Gastroesophageal sphincter (tissue), 4 donors: ENCODE measurements around the gene DOCK6. TPM values are rescaled to one million over a fixed set of nuclear protein-coding genes. Genes with fewer than 3 reads are reported as not detected.

ENCODE experiments used
- ATAC-seq: fragments of 150-250 bp; one replicate; pipeline ENCODE4 v1.9.1; 2016; ENCODE audit warnings: mild to moderate bottlenecking, moderate library complexity
- H3K27ac ChIP-seq, 4 donors: fragments of 200-600 bp; sonication (generic) in 3 of 4; 1 replicate in 3 of 4; 2 replicates in 1 of 4; pipeline ENCODE4 v1.5.1; 2016 to 2019
- H3K27me3 ChIP-seq: fragments of 200-600 bp; sonication (generic); one replicate; pipeline ENCODE4 v1.5.1; 2019
- H3K36me3 ChIP-seq, 2 donors: fragments of 200-600 bp; sonication (generic); one replicate each; pipeline ENCODE4 v1.5.1; 2019; ENCODE audit warnings: control low read depth in 1 of 2
- H3K4me1 ChIP-seq, 3 donors: fragments of 200-600 bp; sonication (generic); 1 replicate in 2 of 3; 2 replicates in 1 of 3; pipeline ENCODE4 v1.5.1; 2016 to 2019; ENCODE audit warnings: control low read depth in 2 of 3
- H3K4me3 ChIP-seq, 2 donors: fragments of 200-600 bp; sonication (generic); one replicate each; pipeline ENCODE4 v1.5.1; 2019; ENCODE audit warnings: mild to moderate bottlenecking in 1 of 2, moderate library complexity in 1 of 2
- H3K9me3 ChIP-seq, 3 donors: fragments of 200-600 bp; sonication (generic); one replicate each; pipeline ENCODE4 v1.5.1; 2017 to 2019; ENCODE audit warnings: control low read depth in 2 of 3
- CTCF ChIP-seq, 4 experiments: fragments of 200-600 bp in 2 of 4; fragments of 450-650 bp in 2 of 4; sonication (generic) in 1 of 4; IDR thresholded peaks; one replicate each; pipeline ENCODE4 v1.5.1; 2017 to 2019; ENCODE audit warnings: antibody characterized with exemption in 4 of 4, mild to moderate bottlenecking in 2 of 4, moderate library complexity in 2 of 4
- EP300 ChIP-seq: sonication (generic); formaldehyde crosslinking; IDR thresholded peaks from one replicate; pipeline ENCODE4 v1.6.1; 2017; ENCODE audit warnings: antibody characterized with exemption, mild to moderate bottlenecking
- POLR2A ChIP-seq, 2 donors: fragments of 450-650 bp; IDR thresholded peaks; one replicate each; pipeline ENCODE4 v1.6.1; 2017; ENCODE audit warnings: antibody characterized with exemption in 2 of 2, mild to moderate bottlenecking in 2 of 2, moderate library complexity in 1 of 2
- POLR2AphosphoS5 ChIP-seq: sonication (generic); formaldehyde crosslinking; IDR thresholded peaks from one replicate; pipeline ENCODE4 v1.6.1; 2017; ENCODE audit warnings: antibody characterized with exemption
- WGBS, 2 donors: methylation state at CpG; one replicate each; pipeline ENCODE4 v1.1.5; 2018; ENCODE audit warnings: low coverage in 1 of 2; 5-methylcytosine and 5-hydroxymethylcytosine counted together
- total RNA-seq, 4 donors: library from RNA; depleted of rRNA; stranded (reverse); fragments of >200 nt; gene quantifications; one replicate each; pipeline ENCODE4 v1.1.0, GENCODE V29; 2016

Gene DOCK6
- total RNA-seq, 4 donors from 2014 or later = 18.5 to 43.1 (median 29.1) TPM

GRCh38 chr19:11284515-11284914 lies 22.2 kb upstream of the DOCK6 start:
- Histone ChIP-seq H3K36me3 (no peaks in the 10 kb centered on the region), H3K4me3 (no peak overlapping the region), H3K9me3 (no peaks in the 10 kb centered on the region), H3K27me3 (no peaks in the 10 kb centered on the region), H3K27ac (no peak overlapping the region), H3K4me1 (peaks cover 0 to 9% (median 0%) of the 10 kb centered on the region in 3 donors)
- TF ChIP-seq CTCF (IDR thresholded peaks at IDR 0.05) = no peak
- no peak for TF ChIP-seq EP300
- TF ChIP-seq POLR2AphosphoS5 = no peak
- TF ChIP-seq POLR2A (IDR thresholded peaks at IDR 0.05) = no peak
- WGBS, 2 donors = 40 to 44% methylated on average over 1 to 3 of the region's 6 CpGs
- no peak for ATAC-seq

- H3K36me3 ChIP-seq = no peaks in the 10 kb centered on the region
- no peak for ATAC-seq
- H3K27me3 ChIP-seq = no peaks in the 10 kb centered on the region
- peaks cover 0 to 3% (median 0%) of the 10 kb centered on the region in 3 donors for H3K4me1 ChIP-seq
- no peak overlapping the region for H3K4me3 ChIP-seq
- TF ChIP-seq POLR2A (IDR thresholded peaks at IDR 0.05) (no peak), POLR2AphosphoS5 (no peak), EP300 (no peak), CTCF (IDR thresholded peaks at IDR 0.05) (no peak)
- H3K27ac ChIP-seq = no peak overlapping the region
- WGBS, 2 donors = 35 to 37% methylated on average over 8 of the region's 11 CpGs
- H3K9me3 ChIP-seq = no peaks in the 10 kb centered on the region
Observed at GRCh38 chr19:11281356-11282049, 19.2 kb upstream of the DOCK6 start.

GRCh38 chr19:11279505-11280236 lies 17.3 kb upstream of the DOCK6 start:
- Histone ChIP-seq H3K4me1 (no peaks in the 10 kb centered on the region), H3K36me3 (no peaks in the 10 kb centered on the region), H3K27me3 (no peaks in the 10 kb centered on the region), H3K4me3 (no peak overlapping the region), H3K9me3 (no peaks in the 10 kb centered on the region), H3K27ac (no peak overlapping the region)
- 72 to 80% methylated on average over 2 to 5 of the region's 5 CpGs for WGBS, 2 donors
- TF ChIP-seq POLR2A (IDR thresholded peaks at IDR 0.05) (no peak), POLR2AphosphoS5 (no peak), CTCF (IDR thresholded peaks at IDR 0.05) (no peak), EP300 (no peak)
- ATAC-seq = no peak

- no peak overlapping the region for H3K27ac ChIP-seq
- no peak for ATAC-seq
- no peaks in the 10 kb centered on the region for H3K36me3 ChIP-seq
- no peak for TF ChIP-seq CTCF (IDR thresholded peaks at IDR 0.05)
- no peak for TF ChIP-seq POLR2A (IDR thresholded peaks at IDR 0.05)
- no peak for TF ChIP-seq EP300
- TF ChIP-seq POLR2AphosphoS5 = no peak
- H3K27me3 ChIP-seq = no peaks in the 10 kb centered on the region
- WGBS, 2 donors = 37% methylated on average over 3 of the region's 6 CpGs; no CpG with 5 or more reads in 1 of the 2 donors
- H3K4me1 ChIP-seq = no peaks in the 10 kb centered on the region
- H3K9me3 ChIP-seq = no peaks in the 10 kb centered on the region
- no peak overlapping the region for H3K4me3 ChIP-seq
Observed at GRCh38 chr19:11278670-11279069, 16.3 kb upstream of the DOCK6 start.
